Measurements from ENCODE around the gene ANKRD36C.
"Not testable (repeated sequence)": the region's sequence is repeated elsewhere in the genome, so short reads cannot be mapped to it uniquely, and the experiment has no call there.

DNA sequence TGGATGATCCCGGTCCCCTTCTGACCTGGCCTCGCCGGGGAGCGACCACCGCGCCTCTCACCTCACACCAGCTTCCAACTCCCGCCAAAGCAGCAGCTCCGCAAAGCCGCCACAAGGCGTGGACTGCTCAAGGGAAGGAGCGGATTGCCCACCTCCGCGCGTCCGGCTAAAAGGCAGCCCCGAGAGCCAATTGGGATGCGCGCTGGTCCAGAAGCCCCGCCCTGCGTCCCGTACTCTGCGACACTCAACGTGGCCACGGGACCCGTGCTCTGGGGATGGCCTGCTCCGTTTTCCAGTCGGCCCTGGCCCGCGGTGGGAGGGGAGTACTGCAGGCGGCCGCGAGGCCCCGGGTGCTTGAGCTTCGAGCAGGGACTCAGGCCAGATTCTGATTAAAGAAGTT is 43.2 kb upstream of the ANKRD36C start, which contains the start of gene GPAT2:
- not testable (repeated sequence) for TF ChIP-seq SUZ12 (IDR thresholded peaks at IDR 0.05; ENCODE audit: extremely low read depth, insufficient read depth, insufficient read length); YY1 (IDR thresholded peaks at IDR 0.05; ENCODE audit: insufficient read depth, insufficient read length); ZNF274 (IDR thresholded peaks at IDR 0.05; ENCODE audit: low read depth, low read length)
